Body of pancreas (tissue), 4 donors: ENCODE results near the gene TLR9.

Experiments used
- POLR2A ChIP-seq, 3 donors: fragments of 450-650 bp; IDR thresholded peaks; one replicate each; pipeline ENCODE4 v1.6.1; 2016; ENCODE audit warnings: antibody characterized with exemption in 3 of 3, mild to moderate bottlenecking in 2 of 3
- TF ChIP-seq, protein P1 (sequence below), 7 experiments: fragments of 450-650 bp in 4 of 7; fragments of 200-600 bp in 3 of 7; sonication (generic) in 3 of 7; IDR thresholded peaks; one replicate each; pipeline ENCODE4 v1.5.1; 2016 to 2019; ENCODE audit warnings: antibody characterized with exemption in 7 of 7

DNA sequence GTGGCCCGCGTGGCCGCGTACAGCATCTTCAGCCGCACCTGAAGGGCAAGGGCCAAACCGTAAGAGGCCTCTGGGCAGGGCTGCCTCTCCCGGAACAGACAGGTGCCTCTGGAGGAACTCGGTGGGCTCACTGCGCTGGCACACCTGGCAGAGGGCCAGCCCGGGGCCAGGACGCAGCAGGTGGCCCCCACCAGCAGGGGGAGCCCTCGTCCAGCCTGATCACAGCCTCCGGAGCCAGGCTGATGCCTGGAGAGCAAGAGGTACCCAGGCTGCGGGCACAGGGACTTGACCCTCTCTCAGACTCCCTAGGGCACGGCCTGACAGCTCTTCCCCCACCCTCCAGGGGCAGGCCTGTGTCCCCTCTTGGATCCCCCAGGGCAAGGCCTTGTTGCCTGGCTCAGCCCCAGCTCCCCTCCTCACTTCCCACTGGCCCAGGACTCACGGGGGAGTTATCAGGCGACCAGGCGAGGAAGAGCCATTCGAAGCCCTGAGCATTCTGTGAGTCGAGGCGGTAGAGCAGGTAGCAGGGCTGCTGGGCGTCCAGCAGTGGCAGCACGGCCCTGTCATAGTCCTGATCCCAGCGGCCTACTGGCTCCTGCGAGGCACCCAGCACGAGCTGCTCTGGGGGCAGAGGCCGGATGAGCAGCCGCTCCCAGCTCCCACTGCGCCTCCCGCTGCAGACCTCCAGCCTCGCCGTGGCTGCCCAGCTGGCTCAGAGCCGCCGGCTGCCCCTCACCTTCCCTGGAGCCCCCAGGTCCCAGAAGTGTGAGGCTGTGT lies 6.2 kb upstream of the TLR9 start:
- no peak for TF ChIP-seq POLR2A (IDR thresholded peaks at IDR 0.05)
- TF ChIP-seq, protein P1, sequence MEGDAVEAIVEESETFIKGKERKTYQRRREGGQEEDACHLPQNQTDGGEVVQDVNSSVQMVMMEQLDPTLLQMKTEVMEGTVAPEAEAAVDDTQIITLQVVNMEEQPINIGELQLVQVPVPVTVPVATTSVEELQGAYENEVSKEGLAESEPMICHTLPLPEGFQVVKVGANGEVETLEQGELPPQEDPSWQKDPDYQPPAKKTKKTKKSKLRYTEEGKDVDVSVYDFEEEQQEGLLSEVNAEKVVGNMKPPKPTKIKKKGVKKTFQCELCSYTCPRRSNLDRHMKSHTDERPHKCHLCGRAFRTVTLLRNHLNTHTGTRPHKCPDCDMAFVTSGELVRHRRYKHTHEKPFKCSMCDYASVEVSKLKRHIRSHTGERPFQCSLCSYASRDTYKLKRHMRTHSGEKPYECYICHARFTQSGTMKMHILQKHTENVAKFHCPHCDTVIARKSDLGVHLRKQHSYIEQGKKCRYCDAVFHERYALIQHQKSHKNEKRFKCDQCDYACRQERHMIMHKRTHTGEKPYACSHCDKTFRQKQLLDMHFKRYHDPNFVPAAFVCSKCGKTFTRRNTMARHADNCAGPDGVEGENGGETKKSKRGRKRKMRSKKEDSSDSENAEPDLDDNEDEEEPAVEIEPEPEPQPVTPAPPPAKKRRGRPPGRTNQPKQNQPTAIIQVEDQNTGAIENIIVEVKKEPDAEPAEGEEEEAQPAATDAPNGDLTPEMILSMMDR (IDR thresholded peaks at IDR 0.05), result peak; percentile 84 to 93 (median 89)
